IMR-90 (cell line): ENCODE measurements around the gene PPARG.

Source experiments
- BHLHE40 ChIP-seq: fragments of 150-350 bp; IDR thresholded peaks from 2 replicates; pipeline ENCODE4 v1.6.1; 2016; ENCODE audit warnings: mild to moderate bottlenecking, low read depth, low read length
- CTCF ChIP-seq: conservative IDR thresholded peaks from 2 replicates; pipeline ENCODE4 v1.5.1; 2012; ENCODE audit warnings: mild to moderate bottlenecking, low read depth, low read length, improper control_type of control experiment
- MAFK ChIP-seq: IDR thresholded peaks from 2 replicates; pipeline ENCODE4 v1.6.1; 2012; ENCODE audit warnings: low read depth, low read length, improper control_type of control experiment
- MAZ ChIP-seq: IDR thresholded peaks from 2 replicates; pipeline ENCODE4 v1.6.1; 2012; ENCODE audit warnings: low read depth, mild to moderate bottlenecking, low read length, improper control_type of control experiment, moderate library complexity, borderline replicate concordance
- POLR2A ChIP-seq: IDR thresholded peaks from 2 replicates; pipeline ENCODE4 v1.6.1; 2012; ENCODE audit warnings: mild to moderate bottlenecking, low read depth, low read length
- RAD21 ChIP-seq: IDR thresholded peaks from 2 replicates; pipeline ENCODE4 v1.6.1; 2012; ENCODE audit warnings: low read length, improper control_type of control experiment
- RFX5 ChIP-seq: IDR thresholded peaks from 2 replicates; pipeline ENCODE4 v1.8.0; 2012; ENCODE audit warnings: low read depth, mild to moderate bottlenecking, low read length, moderate library complexity
- SMC3 ChIP-seq: fragments of 150-350 bp; IDR thresholded peaks from 2 replicates; pipeline ENCODE4 v1.6.1; 2016; ENCODE audit warnings: low read depth, mild to moderate bottlenecking, antibody characterized with exemption, low read length, moderate library complexity
- USF2 ChIP-seq: fragments of 150-350 bp; IDR thresholded peaks from 2 replicates; pipeline ENCODE4 v1.6.1; 2017; ENCODE audit warnings: mild to moderate bottlenecking, antibody characterized with exemption, low read length, low read depth

GRCh38 chr3:12394569-12395271 is 105.8 kb downstream of the PPARG start:
- TF ChIP-seq POLR2A (no peak), SMC3 (no peak), CTCF (no peak), USF2 (no peak), MAZ (no peak), RAD21 (no peak), BHLHE40 (no peak), MAFK (no peak), RFX5 (no peak)
